Hematopoietic multipotent progenitor cell (in vitro differentiated cells): ENCODE measurements around the gene RNASE1. TPM values are rescaled to one million over a fixed set of nuclear protein-coding genes. Genes with fewer than 3 reads are reported as not detected.
"Not testable (repeated sequence)": the region's sequence is repeated elsewhere in the genome, so short reads cannot be mapped to it uniquely, and the experiment has no call there.

Experiments
- DNase-seq, 3 donors: peaks; one replicate each; pipeline ENCODE4 v3.0.0-alpha.2; 2011 to 2015; ENCODE audit warnings: low read depth in 2 of 3, low spot score in 2 of 3
- total RNA-seq: library from RNA; depleted of rRNA; stranded (reverse); fragments of >200 nt; gene quantifications from one replicate; pipeline ENCODE4 v1.2.3, GENCODE V29; 2012

RNASE1 gene
- total RNA-seq = 1.3 TPM

DNA sequence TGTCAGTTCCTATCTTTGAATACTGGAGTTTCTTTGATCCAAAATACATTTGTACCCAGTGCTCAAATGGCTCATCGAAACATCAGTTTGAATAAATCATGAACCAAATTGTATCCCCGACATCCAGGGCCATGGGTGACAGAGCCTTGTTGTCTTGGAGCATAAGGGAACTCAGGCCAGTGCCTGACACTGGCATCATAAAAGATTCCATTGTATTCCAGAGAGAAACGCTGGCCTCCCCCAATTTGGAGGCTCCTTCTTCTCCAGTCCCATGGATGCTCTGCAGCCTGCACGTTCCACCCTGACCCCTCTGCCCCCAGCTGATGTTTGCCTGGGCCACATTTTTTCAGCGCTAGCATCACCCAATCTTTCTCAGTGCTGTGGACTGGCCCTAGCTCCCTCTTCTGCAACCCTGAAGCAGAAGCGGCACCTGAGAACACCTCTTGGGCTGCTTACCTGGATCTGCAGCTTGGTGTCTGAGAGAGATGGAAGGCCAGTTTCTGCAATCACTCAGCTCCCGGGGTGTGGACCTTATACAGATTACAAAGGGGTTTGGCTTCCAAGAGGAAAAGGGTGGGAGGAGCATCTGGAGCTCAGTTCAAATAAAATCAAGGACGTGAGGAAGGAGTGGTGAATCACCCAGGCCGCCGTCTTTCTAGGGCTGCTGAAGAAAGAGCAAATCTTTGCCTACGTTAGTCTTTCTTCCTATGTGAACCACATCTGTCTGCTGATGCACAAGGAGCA is at the start of gene RNASE1:
Gene RNASE1 (minus strand): TSS at position 504 of the 744 bp plus-strand sequence. CDS start 776 bp downstream, outside the sequence.
- no peak for DNase-seq

DNA sequence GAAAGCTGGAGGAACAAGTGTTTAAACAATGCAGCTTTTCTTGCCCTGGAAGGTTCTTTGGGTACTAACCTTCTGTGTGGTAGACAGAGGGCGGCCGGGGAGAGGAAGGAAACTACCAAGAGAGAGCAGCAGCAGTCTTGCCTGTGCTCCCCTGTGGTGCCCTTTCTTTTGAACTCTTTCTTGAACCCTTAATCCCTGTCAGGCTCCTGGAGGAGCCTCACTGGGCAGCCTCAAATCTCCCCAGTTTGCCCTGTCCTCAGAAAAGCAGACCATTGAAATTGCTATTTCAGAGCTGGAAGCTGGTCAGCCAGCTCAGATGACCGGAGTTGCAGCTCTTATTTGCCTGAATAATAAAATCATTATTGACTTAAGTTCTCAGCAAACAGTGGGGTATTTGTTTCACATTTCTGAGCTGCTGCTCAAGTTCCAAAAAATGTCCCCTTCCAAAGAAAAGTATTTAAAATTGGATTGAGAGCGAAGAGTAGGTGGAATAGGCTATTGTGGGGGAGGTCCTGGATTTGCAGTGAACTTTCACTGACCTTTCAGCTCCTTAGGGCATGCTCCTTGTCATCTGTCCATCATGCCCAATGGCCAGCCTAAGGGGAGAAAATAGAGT is 46.4 kb upstream of the RNASE1 start:
- no peak for DNase-seq

DNA sequence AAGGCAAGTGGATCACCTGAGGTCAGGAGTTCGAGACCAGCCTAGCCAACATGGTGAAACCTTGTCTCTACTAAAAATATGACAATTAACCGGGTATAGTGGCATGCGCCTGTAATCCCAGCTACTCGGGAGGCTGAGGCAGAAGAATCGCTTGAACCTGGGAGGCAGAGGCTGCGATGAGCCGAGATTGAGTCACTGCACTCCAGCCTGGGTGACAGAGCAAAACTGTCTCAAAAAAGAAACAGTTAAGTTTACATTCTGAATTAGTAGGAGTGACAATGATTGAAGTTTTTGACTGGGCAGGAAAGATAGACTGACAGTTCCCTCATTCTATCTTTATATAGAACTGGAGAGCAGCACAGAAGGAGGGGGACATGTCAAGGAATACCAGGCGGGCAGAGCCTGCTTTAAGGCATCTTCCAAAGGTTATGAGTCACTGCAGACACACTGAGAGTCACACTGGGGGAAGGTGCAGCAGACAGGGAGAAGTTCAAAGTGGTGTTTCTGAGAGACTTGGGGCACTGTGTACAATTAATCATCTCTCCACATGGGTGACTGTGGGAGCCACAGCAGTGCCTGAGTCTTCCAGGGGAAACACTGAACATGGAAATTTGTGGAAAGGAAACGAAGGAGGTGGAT is 45.8 kb upstream of the RNASE1 start:
- DNase-seq = no peak

DNA sequence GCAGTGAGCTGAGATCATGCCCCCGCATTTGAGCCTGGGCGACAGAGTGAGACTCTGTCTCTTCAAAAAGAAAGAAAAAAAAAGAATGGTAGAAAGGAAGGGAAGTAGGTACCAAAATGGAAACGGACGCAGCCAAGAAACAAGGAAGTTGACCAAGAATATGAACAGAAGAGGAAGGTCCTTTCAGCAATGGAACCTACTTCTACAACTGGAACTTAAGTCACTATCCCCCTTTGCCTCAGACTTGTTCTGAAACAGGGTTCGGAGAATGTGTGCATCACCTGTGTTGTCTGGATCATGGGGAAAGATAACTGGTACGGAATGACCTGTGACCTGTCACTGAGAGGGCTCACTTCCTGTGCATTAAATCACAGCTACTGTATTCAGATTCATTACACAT is 43.9 kb upstream of the RNASE1 start:
- no peak for DNase-seq

DNA sequence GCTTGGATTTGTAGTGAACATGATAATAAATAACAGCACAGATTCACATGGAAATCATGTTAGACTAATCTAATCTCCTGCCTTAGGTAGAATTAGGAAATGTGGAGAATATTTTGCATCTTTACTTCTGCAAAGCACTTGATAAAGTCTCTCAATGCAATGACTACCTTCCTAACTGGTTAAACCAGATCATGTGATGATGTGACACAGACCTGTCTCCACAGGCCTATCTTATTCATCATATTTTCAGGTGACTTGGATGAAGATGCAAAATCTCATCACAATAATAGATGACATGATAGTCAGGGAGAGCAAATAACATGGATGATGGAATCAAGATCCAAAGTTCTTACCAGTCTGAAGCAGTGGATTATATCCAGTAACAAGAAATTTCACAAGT is 38.5 kb upstream of the RNASE1 start:
- DNase-seq = no peak

DNA sequence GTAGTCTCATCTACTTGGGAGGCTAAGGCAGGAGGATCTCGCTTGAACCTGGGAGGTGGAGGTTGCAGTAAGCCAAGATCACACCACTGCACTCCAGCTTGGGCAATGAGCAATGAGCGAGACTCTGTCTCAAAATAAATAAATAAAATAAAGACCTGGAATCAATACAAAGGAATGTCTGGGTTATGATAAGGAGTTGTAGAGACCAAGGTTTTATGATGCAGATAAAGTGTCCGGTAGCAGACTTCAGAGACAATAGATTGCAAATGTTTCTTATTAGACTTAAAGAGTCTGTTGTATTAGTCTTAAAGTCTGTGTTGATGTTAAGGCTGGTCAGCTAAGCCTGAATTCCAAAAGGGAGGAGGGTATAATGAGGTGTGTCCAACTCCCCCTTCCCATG is 35.2 kb upstream of the RNASE1 start:
- DNase-seq = no peak

DNA sequence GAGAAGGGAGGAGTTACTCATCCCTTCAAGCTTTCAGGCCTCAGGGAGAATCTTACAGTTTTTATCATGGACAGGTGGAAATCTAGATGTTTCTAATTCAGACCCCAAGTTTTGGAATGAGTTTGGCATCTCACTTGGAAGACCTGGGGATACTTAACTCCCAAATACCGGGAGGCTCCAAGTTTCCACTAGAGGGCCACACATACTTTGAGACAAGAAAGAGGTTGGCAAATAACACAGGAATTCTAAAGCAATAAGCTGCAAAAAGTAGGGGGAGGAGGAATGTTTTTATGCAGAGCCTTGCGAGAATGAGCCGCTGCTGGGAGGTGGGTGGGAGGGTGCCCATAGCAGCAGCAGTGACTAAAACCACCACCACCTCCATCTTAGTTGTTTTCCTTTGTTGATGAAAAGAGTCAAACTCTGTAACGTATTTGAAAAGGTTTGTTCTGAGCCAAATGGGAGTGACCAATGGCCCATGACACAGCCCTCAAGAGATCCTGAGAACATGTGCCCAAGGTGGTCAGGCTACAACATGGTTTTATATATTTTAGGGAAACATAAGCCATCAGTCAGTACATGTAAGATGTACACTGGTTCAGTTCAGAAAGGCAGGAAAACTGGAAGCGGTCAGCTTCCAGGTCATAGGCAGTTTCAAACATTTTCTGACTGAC is 34.2 kb upstream of the RNASE1 start:
- DNase-seq = no peak

DNA sequence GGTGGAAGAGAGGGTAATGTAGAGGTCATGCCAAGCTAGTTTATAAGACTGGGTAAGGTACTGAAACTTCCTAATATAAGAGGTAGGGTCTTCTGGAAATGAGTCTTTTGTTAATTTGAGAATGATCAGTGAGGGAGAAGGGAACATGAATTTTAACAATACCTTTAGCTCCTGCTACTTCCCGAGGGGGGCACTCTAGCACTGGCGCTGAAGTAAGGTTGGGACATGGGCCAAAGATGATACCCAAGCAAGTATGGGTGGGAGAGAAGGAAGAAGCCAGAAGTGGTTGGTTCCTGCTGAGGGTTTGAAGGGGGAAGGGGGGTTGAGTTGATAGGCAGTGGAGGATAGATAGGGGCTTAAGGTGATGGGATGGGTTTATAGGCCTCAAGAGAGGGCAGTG is 32.3 kb upstream of the RNASE1 start:
- DNase-seq = no peak

DNA sequence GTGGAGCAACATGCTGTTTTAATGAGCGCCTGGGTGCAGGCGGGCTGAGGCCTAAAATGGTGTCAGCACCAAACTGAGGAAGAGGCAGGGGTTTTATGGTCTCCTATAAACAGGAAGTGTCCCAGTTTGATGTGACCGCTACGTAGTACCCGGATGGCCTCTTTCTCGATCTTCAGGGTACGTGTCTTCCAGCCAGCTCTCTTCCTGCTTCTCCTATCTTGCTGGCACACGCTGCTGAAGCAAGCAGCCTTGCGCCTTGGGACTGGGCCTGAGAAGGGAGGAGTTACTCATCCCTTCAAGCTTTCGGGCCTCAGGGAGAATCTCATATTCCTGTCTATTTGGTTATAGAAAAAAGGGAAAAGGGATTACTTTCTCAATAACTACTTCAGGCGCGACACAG is 28.2 kb upstream of the RNASE1 start:
- no peak for DNase-seq

DNA sequence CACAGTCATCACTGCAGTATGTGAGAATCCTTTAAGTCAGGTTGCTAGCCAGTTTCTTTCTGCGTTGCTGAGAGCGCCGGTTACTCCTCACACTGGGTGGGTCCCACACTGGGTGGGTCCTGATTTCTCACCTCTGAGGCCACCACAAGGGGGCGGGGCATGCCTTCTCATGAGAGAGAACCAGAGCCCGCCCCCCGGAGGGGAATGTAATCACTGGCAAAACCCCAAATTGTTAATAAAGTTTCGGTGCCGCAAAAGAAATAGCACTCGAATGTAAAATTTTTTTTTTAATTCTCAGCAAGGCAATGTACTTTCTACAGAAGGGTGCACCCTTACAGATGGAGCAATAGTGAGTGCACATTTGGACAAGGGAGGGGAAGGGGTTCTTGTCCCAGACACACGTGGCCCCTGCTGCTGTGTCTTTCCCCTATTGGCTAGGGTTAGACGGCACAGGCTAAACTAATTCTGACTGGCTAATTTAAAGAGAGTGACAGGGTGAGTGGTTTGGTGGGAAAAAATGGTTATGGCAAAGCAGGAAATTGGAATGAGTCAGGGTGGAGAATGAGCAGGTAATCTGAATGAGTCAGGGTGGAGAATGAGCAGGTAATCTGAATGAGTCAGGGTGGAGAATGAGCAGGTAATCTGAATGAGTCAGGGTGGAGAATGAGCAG is 25.5 kb upstream of the RNASE1 start:
- not testable (repeated sequence) for DNase-seq

DNA sequence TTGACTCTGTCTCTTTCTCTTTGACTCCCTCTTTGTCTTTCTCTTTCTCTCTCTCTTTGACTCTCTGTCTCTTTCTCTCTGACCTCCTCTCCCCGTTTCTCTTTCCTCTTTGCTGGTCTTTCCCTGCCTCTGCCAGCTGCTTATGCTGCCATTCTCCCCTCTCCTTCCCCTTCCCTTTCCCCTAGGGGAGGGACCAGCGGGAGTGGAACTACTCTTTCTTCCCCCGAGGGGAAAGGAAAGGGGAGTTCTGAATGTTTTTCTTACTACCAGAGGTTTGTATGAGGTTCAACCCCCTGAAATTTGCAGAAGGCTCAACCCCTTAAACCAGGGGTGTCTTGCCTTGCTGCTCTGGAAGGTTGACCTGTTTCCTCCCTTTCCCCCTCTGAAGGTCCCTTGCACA is 24.7 kb upstream of the RNASE1 start:
- no peak for DNase-seq

DNA sequence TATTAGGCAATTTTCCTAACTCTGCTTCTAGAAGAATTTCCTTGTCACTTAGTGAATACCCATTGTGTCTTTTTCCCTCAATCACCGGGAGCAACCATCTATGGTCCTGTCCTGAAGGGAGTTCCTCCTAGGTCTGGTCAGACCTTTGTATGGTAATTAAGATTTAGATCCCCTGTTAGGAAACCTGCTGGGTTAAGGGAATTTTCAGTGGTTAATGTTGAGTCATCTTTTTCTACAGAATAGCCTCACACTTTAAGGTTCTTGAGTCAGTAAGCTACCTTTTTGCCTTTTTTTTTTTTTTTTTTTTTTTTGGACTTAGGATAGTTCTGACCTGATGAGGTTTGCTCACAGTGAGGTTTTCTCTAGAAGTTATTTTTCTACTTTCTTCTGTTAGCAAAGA is 24.0 kb upstream of the RNASE1 start:
- DNase-seq = not testable (repeated sequence)

DNA sequence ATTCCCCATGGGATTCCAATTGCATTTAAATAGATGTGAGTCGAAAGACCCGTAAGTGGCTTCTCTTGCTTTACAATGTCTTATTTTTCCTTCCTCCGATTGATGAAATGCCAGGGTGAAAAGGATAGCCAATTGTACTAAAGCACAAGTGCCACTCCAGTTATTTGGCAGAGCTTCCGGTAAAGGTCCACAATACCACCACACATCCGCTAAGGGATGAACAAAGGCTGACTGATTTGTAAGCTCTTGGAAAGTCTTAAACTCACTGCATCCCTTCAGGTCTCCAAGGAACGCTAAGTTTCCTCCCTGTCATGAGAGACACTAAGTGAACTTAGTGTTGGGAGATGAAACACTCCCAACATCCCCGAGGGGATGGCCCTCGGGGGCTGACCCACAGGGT is 21.2 kb upstream of the RNASE1 start:
- DNase-seq = no peak

DNA sequence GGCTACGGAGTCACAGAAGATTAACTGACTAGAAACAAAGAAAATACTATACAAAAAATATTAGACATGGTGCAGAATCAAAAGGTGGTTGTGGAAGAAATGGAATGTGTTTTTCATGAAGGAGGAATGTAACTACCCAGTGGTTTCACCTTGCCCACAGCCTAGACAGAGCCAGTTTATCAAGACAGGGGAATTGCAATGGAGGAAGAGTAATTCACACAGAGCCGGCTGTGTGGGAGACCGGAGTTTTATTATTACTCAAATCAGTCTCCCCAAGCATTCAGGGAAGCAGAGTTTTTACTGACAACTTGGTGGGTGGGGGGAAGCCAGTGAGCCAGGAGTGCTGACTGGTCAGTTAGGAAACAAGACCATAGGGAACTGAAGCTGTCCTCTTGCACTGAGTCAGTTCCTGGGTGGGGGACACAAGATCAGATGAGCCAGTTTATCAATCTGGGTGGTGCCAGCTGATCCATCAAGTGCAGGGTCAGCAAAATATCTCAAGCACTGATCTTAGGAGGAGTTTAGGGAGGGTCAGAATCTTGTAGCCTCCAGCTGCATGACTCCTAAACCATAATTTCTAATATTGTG is 19.0 kb upstream of the RNASE1 start:
- DNase-seq = not testable (repeated sequence)

DNA sequence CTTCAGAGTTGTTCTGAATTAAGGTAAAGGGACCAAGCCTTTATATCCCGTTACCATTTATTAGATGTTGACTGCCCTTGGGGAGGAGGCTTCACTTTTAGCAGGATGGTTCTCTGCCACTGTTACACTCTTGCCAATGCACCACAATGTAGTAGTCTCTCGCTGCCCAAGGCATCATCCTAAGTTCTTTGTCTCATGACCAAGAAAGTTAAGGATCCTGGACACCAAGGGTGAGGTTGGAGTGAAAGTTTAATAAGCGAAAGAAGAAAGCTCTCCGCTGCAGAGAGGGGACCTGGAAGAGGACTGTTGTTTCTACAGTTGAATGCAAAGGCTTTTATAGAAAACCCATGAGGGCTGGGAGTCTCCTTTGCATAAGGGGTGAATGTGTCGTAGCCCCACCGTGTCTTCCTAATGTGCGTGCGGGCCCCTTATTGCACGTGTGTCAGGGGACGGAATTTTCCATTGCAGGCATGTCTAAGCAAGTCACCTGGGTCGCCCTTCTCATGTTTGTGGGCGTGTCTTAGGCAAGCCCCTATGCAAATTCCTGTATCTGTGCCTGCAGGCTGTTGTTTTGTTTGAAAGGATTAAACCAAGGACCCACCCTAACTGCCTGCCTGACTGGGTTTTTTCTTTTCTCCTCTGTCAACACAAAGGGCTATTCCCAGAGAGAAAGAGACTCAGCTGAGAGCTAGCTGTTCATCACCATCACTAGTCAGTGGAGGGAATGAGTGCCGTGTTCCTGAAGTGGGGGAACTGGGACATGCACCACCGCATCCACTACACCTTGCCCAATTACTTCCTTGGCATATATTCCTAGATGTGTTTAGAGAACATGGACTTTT is 17.6 kb upstream of the RNASE1 start:
- DNase-seq = no peak

DNA sequence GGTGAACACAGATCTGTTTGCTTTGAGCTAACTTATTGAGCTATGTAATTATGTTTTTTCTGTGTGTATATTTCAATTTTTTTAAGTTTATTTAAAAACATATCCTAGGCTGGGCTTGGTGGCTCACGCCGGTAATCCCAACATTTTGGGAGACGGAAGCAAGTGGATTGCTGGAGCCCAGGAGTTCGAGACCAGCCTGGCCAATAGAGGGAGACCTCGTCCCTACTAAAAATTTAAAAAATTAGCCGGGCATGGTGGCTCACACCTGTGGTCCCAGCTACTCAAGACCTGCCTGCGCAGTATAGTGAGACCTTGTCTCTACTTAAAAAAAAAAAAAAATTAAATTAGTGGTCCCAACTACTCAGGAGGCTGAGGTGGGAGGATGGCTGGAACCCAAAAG is 16.2 kb upstream of the RNASE1 start:
- DNase-seq = no peak

DNA sequence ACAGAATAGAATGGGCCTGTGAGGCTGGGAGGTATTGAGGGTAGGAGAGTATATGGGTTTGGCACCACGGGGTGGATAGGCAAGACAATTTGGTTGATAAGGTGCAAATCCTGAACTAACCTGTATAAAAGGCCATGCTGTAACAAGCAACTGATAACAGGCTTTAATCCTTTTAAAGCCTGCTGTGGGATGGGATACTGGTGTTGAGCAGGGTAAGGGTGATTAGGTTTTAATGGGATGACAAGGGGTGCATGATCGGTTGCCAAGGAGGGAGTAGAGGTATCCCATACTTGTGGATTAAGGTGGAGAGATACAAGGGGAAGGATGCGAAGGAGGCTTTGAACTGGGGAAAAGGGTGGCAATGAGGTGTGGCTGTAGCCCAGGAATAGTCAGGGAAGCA is 13.3 kb upstream of the RNASE1 start:
- DNase-seq = not testable (repeated sequence)

DNA sequence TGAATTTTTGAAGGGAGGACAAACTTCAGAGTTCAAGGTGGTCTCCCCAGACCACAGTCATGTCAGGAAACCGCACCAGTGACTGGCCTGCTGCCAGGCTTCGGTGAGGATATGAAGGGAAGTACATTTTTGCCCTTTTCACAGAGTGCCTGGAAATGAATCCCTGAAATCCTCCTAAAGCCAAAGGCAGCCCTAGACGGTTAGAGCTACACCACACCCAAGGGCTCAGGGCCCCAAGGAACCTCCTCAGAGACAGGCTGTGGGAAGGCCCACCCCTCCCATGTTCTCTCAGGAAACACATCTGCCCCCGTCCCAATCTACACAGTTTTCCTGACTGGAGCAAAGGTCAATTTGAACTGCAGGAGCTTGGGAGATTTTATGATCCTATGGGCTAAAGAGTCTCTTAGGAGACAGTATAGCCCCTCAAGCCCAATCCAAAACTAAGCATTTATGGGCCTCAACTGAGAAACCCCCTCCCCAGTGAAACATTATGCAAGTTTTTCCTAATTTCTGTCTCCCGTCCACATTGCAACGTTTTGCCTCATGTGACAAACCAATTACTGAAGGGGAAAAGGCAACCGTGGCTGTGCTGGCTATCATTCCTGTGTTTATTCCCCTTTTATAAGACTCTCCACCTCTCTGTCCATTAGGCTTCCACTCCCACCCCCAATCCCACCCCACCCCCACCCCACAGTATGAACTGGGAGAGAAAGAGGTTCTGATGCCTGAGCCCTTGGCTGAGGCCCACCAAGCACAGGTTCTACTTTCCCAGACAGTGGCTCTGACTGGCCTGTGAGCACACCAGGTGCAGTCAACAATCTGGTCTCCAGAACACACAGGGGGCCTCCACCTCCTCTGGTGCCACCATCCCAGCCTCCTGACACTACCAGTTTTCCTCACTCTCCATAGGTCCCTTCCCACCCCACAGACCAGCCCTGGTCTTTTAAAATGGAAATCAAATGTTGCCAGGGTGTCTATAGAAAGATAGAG is 9.6 kb upstream of the RNASE1 start:
- DNase-seq = peak in 2 of 3 donors; percentile 44 to 73
